ENCODE measurements around the gene SCAI. TPM values are rescaled to one million over a fixed set of nuclear protein-coding genes. Genes with fewer than 3 reads are reported as not detected.
"Not testable (repeated sequence)": the region's sequence is repeated elsewhere in the genome, so short reads cannot be mapped to it uniquely, and the experiment has no call there.

Gene SCAI
- total RNA-seq, 1 donor from 2014 or later: 14.9 TPM

DNA sequence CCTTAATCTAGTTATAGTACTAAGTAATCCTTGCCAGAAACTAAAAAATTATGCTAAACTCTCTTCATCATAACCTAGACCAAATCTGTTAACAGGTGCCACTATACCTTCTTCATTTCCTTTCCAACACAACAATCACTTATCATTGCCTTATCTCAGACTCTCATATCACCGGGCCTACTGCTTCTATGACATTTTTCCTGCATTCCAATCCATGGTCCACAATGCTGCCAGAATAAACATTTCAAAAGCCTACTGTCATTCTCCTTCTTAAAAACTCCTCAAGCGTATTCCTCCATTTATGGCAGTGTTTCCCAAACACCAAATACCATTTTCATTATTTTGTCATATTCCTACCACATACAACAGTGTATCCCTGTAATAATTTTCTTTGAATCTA lies 39.7 kb upstream of the SCAI start:
- no peak for DNase-seq
- H3K9me3 ChIP-seq: no peaks in the 10 kb centered on the region
- peaks cover 38% of the 10 kb centered on the region for H3K4me1 ChIP-seq
- H3K27ac ChIP-seq: no peak overlapping the region
- intact Hi-C loops (cut with DNase I): no loop called here
- H3K36me3 ChIP-seq: peaks cover 6% of the 10 kb centered on the region
- H3K4me3 ChIP-seq: no peak overlapping the region
- H3K27me3 ChIP-seq: no peaks in the 10 kb centered on the region
- no peak for TF ChIP-seq CTCF (IDR thresholded peaks at IDR 0.05)
- peak; percentile 47 for ATAC-seq

DNA sequence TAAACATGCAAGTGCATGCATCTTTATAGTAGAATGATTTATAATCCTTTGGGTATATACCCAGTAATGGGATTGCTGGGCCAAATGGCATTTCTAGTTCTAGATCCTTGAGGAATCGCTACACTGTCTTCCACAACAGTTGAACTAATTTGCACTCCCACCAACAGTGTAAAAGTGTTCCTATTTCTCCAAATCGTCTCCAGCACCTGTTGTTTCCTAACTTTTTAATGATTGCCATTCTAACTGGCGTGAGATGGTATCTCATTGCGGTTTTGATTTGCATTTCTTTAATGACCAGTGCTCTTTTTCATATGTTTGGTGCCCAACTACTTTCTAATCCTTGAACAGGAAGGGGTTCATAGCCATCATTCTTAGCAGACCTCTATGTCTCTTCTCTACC lies 38.4 kb upstream of the SCAI start:
- H3K4me1 ChIP-seq: peaks cover 26% of the 10 kb centered on the region
- H3K27me3 ChIP-seq; H3K36me3 ChIP-seq; DNase-seq; ATAC-seq; H3K4me3 ChIP-seq; intact Hi-C loops (cut with DNase I); H3K9me3 ChIP-seq; H3K27ac ChIP-seq: not testable (repeated sequence)

DNA sequence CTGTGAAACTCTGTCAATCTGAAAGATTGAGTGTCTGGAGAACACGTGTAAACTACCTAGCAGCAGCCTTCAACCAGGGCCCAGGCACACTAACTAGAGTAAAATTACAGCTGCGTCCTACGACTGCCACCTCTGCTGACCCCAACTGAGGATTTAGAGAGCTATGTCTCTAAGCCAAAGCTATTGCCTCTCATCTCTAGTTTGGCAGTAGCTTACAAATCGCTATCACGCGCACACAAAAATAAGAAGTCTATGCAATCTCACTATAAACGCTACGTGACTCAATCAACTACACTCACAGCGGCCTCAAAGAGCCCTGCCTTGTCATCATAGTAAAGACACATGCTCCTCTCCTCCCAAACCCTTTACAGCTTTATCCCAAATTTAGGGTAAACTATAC lies 37.5 kb upstream of the SCAI start:
- intact Hi-C loops (cut with DNase I): no loop called here
- ATAC-seq: no peak

DNA sequence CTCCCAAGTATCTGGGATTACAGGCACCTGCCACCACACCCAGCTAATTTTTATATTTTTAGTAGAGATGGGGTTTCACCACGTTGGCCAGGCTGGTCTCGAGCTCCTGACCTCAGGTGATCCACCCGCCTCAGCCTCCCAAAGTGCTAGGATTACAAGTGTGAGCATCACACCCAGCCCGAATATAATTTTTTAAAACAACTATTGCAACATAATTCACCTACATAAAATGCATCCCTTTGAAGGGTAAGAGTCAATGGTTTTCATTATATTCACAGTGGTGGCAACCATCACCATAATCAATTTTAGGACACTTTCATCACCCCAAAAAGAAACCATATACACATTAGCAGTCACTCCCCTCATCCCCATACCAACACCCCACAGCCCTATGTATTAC lies 36.4 kb upstream of the SCAI start:
- H3K4me1 ChIP-seq: peaks cover 20% of the 10 kb centered on the region
- intact Hi-C loops (cut with DNase I); DNase-seq: not testable (repeated sequence)

More for the DNA sequence above, 37.5 kb upstream of the SCAI start:
- DNase-seq: no peak
- Histone ChIP-seq H3K36me3 (peaks cover 6% of the 10 kb centered on the region), H3K27me3 (no peaks in the 10 kb centered on the region), H3K27ac (no peak overlapping the region), H3K9me3 (no peaks in the 10 kb centered on the region), H3K4me3 (no peak overlapping the region), H3K4me1 (peaks cover 20% of the 10 kb centered on the region)
- TF ChIP-seq CTCF (IDR thresholded peaks at IDR 0.05): no peak

DNA sequence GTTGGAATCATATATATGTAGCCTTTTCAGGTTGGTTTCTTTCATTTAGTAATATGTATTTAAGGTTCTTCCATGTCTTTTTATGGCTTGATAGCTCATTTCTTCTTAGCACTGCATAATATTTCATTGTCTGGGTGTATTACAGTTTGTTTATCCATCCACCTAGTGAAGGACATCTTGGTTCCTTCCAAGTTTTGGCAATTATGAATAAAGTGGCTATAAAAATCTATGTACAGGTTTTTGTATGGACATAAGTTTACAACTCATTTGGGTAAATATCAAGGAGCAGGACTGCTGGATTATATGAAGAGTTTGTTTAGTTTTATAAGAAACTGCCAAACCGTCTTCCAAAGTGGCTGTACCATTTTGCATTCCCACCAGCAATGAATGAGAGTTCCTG lies 34.6 kb upstream of the SCAI start:
- DNase-seq (no peak), ATAC-seq (no peak)
- Histone ChIP-seq H3K9me3 (no peaks in the 10 kb centered on the region), H3K36me3 (peaks cover 8% of the 10 kb centered on the region), H3K4me1 (peaks cover 15% of the 10 kb centered on the region), H3K4me3 (no peak overlapping the region), H3K27ac (no peak overlapping the region), H3K27me3 (no peaks in the 10 kb centered on the region)
- TF ChIP-seq CTCF (IDR thresholded peaks at IDR 0.05): no peak
- intact Hi-C loops (cut with DNase I): no loop called here

More for the DNA sequence above, 36.4 kb upstream of the SCAI start:
- not testable (repeated sequence) for H3K36me3 ChIP-seq, ATAC-seq, H3K27me3 ChIP-seq, H3K9me3 ChIP-seq, H3K27ac ChIP-seq, H3K4me3 ChIP-seq

- ATAC-seq (no peak), DNase-seq (no peak)
- Histone ChIP-seq H3K4me1 (peaks cover 19% of the 10 kb centered on the region), H3K27ac (no peak overlapping the region), H3K36me3 (peaks cover 8% of the 10 kb centered on the region), H3K9me3 (no peaks in the 10 kb centered on the region), H3K4me3 (no peak overlapping the region), H3K27me3 (no peaks in the 10 kb centered on the region)
- no peak for TF ChIP-seq CTCF (IDR thresholded peaks at IDR 0.05)
- intact Hi-C loops (cut with DNase I): no loop called here
Measured at GRCh38 chr9:125176636-125177035, 33.3 kb upstream of the SCAI start.

- no peak overlapping the region for H3K4me3 ChIP-seq
- peaks cover 36% of the 10 kb centered on the region for H3K36me3 ChIP-seq
- peak; percentile 20 for ATAC-seq
- DNase-seq: no peak
- no peak for TF ChIP-seq CTCF (IDR thresholded peaks at IDR 0.05)
- peaks cover 19% of the 10 kb centered on the region for H3K4me1 ChIP-seq
- intact Hi-C loops (cut with DNase I): no loop called here
- no peaks in the 10 kb centered on the region for H3K27me3 ChIP-seq
- no peak overlapping the region for H3K27ac ChIP-seq
- no peaks in the 10 kb centered on the region for H3K9me3 ChIP-seq
Measured at GRCh38 chr9:125172031-125172755, 28.9 kb upstream of the SCAI start.

Data from upper lobe of right lung (tissue), 1 donor.